CD4-positive, alpha-beta T cell (primary cell): ENCODE results near the gene DYRK2. TPM values are rescaled to one million over a fixed set of nuclear protein-coding genes. Genes with fewer than 3 reads are reported as not detected.
A peak's percentile ranks its signal among the peaks of the same experiment; 100 is the strongest.

Experiments
- ATAC-seq: fragments of 200-7000 bp; cut with Tn5 transposase; one replicate; pipeline ENCODE4 v1.10.0; 2022; ENCODE audit warnings: mild to moderate bottlenecking; ENCODE audit not compliant: poor library complexity
- CTCF ChIA-PET: fragments of 350-600 bp; sonication (Branson Sonifier 250); formaldehyde crosslinking; loops from one replicate; lab custom pipeline; 2021; ENCODE audit warnings: antibody characterized with exemption, inconsistent platforms; lab: Charles Lee
- POLR2A ChIA-PET: fragments of 350-600 bp; sonication (Branson Sonifier 250); formaldehyde crosslinking; loops from one replicate; lab custom pipeline; 2021; ENCODE audit warnings: antibody characterized with exemption, inconsistent platforms; lab: Charles Lee
- DNase-seq, 14 experiments: peaks; one replicate each; pipeline ENCODE4 v3.0.0-alpha.2; 2013 to 2020; ENCODE audit warnings: mixed read lengths in 2 of 14
- H3K27ac ChIP-seq, 2 donors: one replicate each; pipeline versions ENCODE4 v1.5.1 to v1.7.0; 2013; ENCODE audit warnings: low read length in 2 of 2, low read depth in 1 of 2, mild to moderate bottlenecking in 1 of 2
- H3K27me3 ChIP-seq, 2 experiments: 1 replicate in 1 of 2; 2 replicates in 1 of 2; pipeline versions ENCODE4 v1.6.1 to v1.7.0; 2013; ENCODE audit warnings: low read length in 2 of 2, control low read depth in 1 of 2, mild to moderate bottlenecking in 1 of 2, moderate library complexity in 1 of 2; ENCODE audit not compliant: insufficient read depth in 2 of 2, control insufficient read depth in 1 of 2
- H3K36me3 ChIP-seq: one replicate; pipeline ENCODE4 v1.6.1; 2013; ENCODE audit warnings: low read length, control low read depth; ENCODE audit not compliant: insufficient read depth
- H3K4me1 ChIP-seq: one replicate; pipeline ENCODE4 v1.6.1; 2013; ENCODE audit warnings: low read length, control low read depth; ENCODE audit not compliant: insufficient read depth
- H3K4me3 ChIP-seq: one replicate; pipeline ENCODE4 v1.5.1; 2013; ENCODE audit warnings: mild to moderate bottlenecking, low read length, moderate library complexity
- H3K9me3 ChIP-seq, 2 experiments: 1 replicate in 1 of 2; 2 replicates in 1 of 2; pipeline versions ENCODE4 v1.6.1 to v1.7.0; 2013; ENCODE audit warnings: low read length in 2 of 2, mild to moderate bottlenecking in 2 of 2, control low read depth in 1 of 2, moderate library complexity in 1 of 2; ENCODE audit not compliant: control insufficient read depth in 1 of 2, insufficient read depth in 1 of 2
- H3K27ac Mint-ChIP-seq: one replicate; pipeline ENCODE4 v1.8.0; 2020; ENCODE audit warnings: mixed read lengths
- H3K27me3 Mint-ChIP-seq: one replicate; pipeline ENCODE4 v1.8.0; 2021; ENCODE audit warnings: mixed read lengths
- H3K36me3 Mint-ChIP-seq: one replicate; pipeline ENCODE4 v1.8.0; 2021; ENCODE audit warnings: low read depth, mixed read lengths
- H3K4me1 Mint-ChIP-seq: one replicate; pipeline ENCODE4 v1.8.0; 2021; ENCODE audit warnings: low read depth, mixed read lengths
- H3K4me3 Mint-ChIP-seq: one replicate; pipeline ENCODE4 v1.8.0; 2020; ENCODE audit warnings: mild to moderate bottlenecking, mixed read lengths
- H3K9me3 Mint-ChIP-seq: one replicate; pipeline ENCODE4 v1.8.0; 2020; ENCODE audit warnings: mixed read lengths
- intact Hi-C, 2 experiments: fragments of 100-400 bp; cut with DNase I in 1 of 2; cut with micrococcal nuclease in 1 of 2; formaldehyde crosslinking; loops; one replicate each; pipeline versions ENCODE4 v1.15.1 to v1.9.0; 2023 to 2025; cut with DNase I, micrococcal nuclease
- total RNA-seq, 174 experiments: library from RNA in 2 of 174; stranded (reverse) in 2 of 174; gene quantifications; one replicate each; pipeline ENCODE4 v1.2.3 and lab custom pipeline; 2021 to 2026
- TF ChIP-seq, protein P1 (sequence below): fragments of 200-600 bp; IDR thresholded peaks from one replicate; pipeline ENCODE4 v1.8.0; 2022; ENCODE audit warnings: antibody characterized with exemption, mild to moderate bottlenecking

DYRK2 gene
- total RNA-seq, 2 experiments from 2014 or later = 123 to 135 TPM

DNA sequence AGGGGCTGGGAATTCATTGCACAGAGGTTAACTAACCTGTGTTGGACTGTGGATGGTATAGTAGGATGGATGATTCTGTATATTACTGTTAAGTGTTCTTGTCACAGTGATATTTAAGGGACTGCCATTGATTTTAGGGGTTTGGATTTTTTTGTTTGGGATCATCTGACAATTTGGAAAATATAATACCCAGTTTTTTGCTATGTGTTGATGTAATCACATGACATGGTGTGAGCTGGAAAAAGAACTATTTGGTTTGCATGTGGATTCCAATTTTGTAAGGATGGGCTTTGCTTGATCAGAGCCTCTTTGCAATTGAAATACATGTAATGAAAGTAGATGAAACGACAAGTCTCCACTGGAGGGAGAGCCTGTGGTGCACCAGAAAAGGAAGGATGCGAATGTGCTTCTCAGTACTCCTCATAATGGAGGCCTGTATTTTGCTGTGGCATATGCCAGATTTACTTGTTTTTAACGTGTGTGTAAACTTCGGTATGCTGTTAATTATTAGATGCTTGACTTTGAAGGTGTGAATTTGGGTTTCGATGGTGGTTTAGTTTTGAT is 2.7 kb downstream of the DYRK2 start:
- peaks cover 65% of the 10 kb centered on the region for H3K4me1 Mint-ChIP-seq
- TF ChIP-seq, protein P1, sequence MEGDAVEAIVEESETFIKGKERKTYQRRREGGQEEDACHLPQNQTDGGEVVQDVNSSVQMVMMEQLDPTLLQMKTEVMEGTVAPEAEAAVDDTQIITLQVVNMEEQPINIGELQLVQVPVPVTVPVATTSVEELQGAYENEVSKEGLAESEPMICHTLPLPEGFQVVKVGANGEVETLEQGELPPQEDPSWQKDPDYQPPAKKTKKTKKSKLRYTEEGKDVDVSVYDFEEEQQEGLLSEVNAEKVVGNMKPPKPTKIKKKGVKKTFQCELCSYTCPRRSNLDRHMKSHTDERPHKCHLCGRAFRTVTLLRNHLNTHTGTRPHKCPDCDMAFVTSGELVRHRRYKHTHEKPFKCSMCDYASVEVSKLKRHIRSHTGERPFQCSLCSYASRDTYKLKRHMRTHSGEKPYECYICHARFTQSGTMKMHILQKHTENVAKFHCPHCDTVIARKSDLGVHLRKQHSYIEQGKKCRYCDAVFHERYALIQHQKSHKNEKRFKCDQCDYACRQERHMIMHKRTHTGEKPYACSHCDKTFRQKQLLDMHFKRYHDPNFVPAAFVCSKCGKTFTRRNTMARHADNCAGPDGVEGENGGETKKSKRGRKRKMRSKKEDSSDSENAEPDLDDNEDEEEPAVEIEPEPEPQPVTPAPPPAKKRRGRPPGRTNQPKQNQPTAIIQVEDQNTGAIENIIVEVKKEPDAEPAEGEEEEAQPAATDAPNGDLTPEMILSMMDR = peak; percentile 53
- H3K27ac Mint-ChIP-seq = peak overlapping the region; percentile 94
- peaks cover 52% of the 10 kb centered on the region for H3K4me1 ChIP-seq
- peaks cover 62% of the 10 kb centered on the region for H3K36me3 Mint-ChIP-seq
- H3K27ac ChIP-seq = peak overlapping the region; percentile 6 to 85
- DNase-seq (peak in 12 of 14 experiments; percentile 14 to 75 (median 33)), ATAC-seq (peak; percentile 42)
- CTCF ChIA-PET = interaction anchor here (0.8 to 1.8 kb wide), 3 partner anchors 21 to 61 kb away, joined by 3 to 6 read pairs (median 4); no protein-coding TSS in a partner anchor
- intact Hi-C loops = loop anchor here (1.0 to 5.0 kb wide), 10 partner anchors 48 to 384 kb away; partner anchors contain the start of gene CAND1 (in 2 of the 2)
- peaks cover 41% of the 10 kb centered on the region for H3K36me3 ChIP-seq
- no peaks in the 10 kb centered on the region for H3K27me3 ChIP-seq
- H3K9me3 Mint-ChIP-seq = no peaks in the 10 kb centered on the region
- peak overlapping the region; percentile 95 for H3K4me3 Mint-ChIP-seq
- POLR2A ChIA-PET = interaction anchor here (0.9 to 10.3 kb wide), 14 partner anchors 19 to 507 kb away, joined by 3 to 275 read pairs (median 6); partner anchors contain the start of gene CAND1
- H3K4me3 ChIP-seq = peak overlapping the region; percentile 72
- H3K27me3 Mint-ChIP-seq = no peaks in the 10 kb centered on the region
- no peaks in the 10 kb centered on the region for H3K9me3 ChIP-seq

DNA sequence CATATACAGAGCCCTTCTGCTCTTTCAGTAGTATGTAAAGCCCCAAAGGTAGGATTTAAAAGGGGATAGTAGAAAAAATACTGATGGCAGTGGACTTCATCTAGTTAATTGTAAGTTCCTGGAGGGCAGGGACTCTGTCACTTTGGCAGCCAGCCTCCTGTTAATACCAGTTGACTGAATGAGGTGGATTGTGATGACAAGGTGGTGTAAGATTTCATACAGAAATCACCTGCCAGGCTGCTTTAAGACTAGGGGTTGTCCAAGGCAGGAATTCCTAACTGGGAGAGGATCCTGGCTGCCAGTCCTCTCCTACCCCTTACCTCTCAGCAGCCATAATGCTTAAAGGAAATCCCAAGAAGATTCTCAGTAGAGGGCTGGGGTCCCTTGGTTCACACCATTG is 7.3 kb downstream of the DYRK2 start:
- Mint-ChIP-seq H3K9me3 (no peaks in the 10 kb centered on the region), H3K4me3 (peak overlapping the region; percentile 60), H3K36me3 (peaks cover 89% of the 10 kb centered on the region), H3K27ac (peak overlapping the region; percentile 67), H3K27me3 (no peaks in the 10 kb centered on the region), H3K4me1 (peaks cover 91% of the 10 kb centered on the region)
- TF ChIP-seq, protein P1 = no peak
- Histone ChIP-seq H3K4me1 (peaks cover 55% of the 10 kb centered on the region), H3K36me3 (peaks cover 82% of the 10 kb centered on the region), H3K9me3 (no peaks in the 10 kb centered on the region), H3K27ac (no peak overlapping the region), H3K4me3 (no peak overlapping the region), H3K27me3 (no peaks in the 10 kb centered on the region)
- POLR2A ChIA-PET = interaction anchor here (1.5 kb wide), 1 partner anchor 8 kb away, joined by 3 read pairs; no protein-coding TSS in a partner anchor
- CTCF ChIA-PET = interaction anchor here (1.0 to 1.1 kb wide), 2 partner anchors 9 to 25 kb away, joined by 3 read pairs; no protein-coding TSS in a partner anchor
- ATAC-seq (no peak), DNase-seq (no peak)
- intact Hi-C loops = no loop called here

DNA sequence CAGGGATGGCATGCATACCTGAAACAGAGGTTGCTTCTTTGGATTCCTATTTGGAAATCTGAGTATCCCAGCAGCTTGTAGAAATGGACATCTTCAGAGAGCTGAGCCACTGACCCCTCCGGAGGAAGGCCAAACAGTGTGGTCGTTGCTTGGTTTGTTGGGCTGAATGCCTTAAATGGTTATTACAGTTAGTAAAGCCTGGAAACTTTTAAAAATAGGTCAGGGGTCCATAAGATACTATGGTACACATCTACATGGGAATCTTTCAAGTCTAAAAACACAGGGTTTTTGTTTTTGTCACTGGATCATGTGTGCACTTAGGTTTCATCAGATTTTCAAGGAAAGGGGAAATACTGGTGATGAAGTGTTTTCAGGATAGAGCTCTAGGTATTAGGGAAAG is 7.7 kb downstream of the DYRK2 start:
- TF ChIP-seq, protein P1 = no peak
- H3K36me3 Mint-ChIP-seq = peaks cover 89% of the 10 kb centered on the region
- Histone ChIP-seq H3K4me3 (no peak overlapping the region), H3K9me3 (no peaks in the 10 kb centered on the region), H3K27me3 (no peaks in the 10 kb centered on the region), H3K4me1 (peaks cover 56% of the 10 kb centered on the region), H3K36me3 (peaks cover 82% of the 10 kb centered on the region), H3K27ac (no peak overlapping the region)
- H3K27me3 Mint-ChIP-seq = no peaks in the 10 kb centered on the region
- H3K4me3 Mint-ChIP-seq = peak overlapping the region; percentile 22
- ChIA-PET CTCF (interaction anchor here (1.0 kb wide), 1 partner anchor 9 kb away, joined by 3 read pairs; no protein-coding TSS in a partner anchor), POLR2A (interaction anchor here (1.6 kb wide), 1 partner anchor 387 kb away, joined by 3 read pairs; the partner anchor contains the start of gene CAND1)
- peaks cover 91% of the 10 kb centered on the region for H3K4me1 Mint-ChIP-seq
- peak overlapping the region; percentile 55 for H3K27ac Mint-ChIP-seq
- no peak for DNase-seq
- H3K9me3 Mint-ChIP-seq = no peaks in the 10 kb centered on the region
- no peak for ATAC-seq
- intact Hi-C loops = no loop called here
